Pancreas (tissue), 10 donors: Measurements from ENCODE around the gene ZNF18. TPM values are rescaled to one million over a fixed set of nuclear protein-coding genes. Genes with fewer than 3 reads are reported as not detected.

Source experiments
- ATAC-seq, 4 donors: fragments of 200-7000 bp; cut with Tn5 transposase; one replicate each; pipeline versions ENCODE4 v1.8.0 to v1.9.1; 2020; ENCODE audit warnings: mild to moderate bottlenecking in 4 of 4, moderate library complexity in 4 of 4
- DNase-seq, 6 donors: peaks; one replicate each; pipeline ENCODE4 v3.0.0-alpha.2; 2020
- FAIRE-seq: peaks from 2 replicates; lab custom pipeline; 2012; peaks lifted over from hg19 to GRCh38; lab: Jason Lieb, UNC
- H3K27ac ChIP-seq, 4 donors: fragments of 200-600 bp; sonication (generic); 1 replicate in 3 of 4; 2 replicates in 1 of 4; pipeline versions ENCODE4 v1.5.0 to v1.8.0; 2020
- H3K27me3 ChIP-seq, 4 donors: fragments of 200-600 bp; one replicate each; pipeline ENCODE4 v1.8.0; 2021
- H3K36me3 ChIP-seq, 3 donors: fragments of 200-600 bp; sonication (generic) in 1 of 3; one replicate each; pipeline versions ENCODE4 v1.5.0 to v1.8.0; 2020 to 2021
- H3K4me1 ChIP-seq, 3 donors: fragments of 200-600 bp; one replicate each; pipeline ENCODE4 v1.8.0; 2021
- H3K4me3 ChIP-seq, 4 donors: fragments of 200-600 bp; sonication (generic) in 2 of 4; one replicate each; pipeline versions ENCODE4 v1.5.0 to v1.8.0; 2020 to 2021
- H3K9me3 ChIP-seq, 4 donors: fragments of 200-600 bp; one replicate each; pipeline ENCODE4 v1.8.0; 2021
- CTCF ChIP-seq, 4 donors: fragments of 200-600 bp; sonication (generic) in 3 of 4; IDR thresholded peaks; one replicate each; pipeline versions ENCODE4 v1.5.0 to v1.8.0; 2021; ENCODE audit warnings: antibody characterized with exemption in 4 of 4
- WGBS, 2 donors: extraction: QIAGEN DNeasy Blood & Tissue Kit; methylation state at CpG; one replicate each; pipeline ENCODE4 v1.1.7; 2013; 5-methylcytosine and 5-hydroxymethylcytosine counted together
- intact Hi-C, 3 donors: fragments of 100-400 bp; cut with DNase I; formaldehyde crosslinking; loops; one replicate each; pipeline versions ENCODE4 v1.11.1 to v1.14.2; 2022
- polyA plus RNA-seq, 2 donors: library from polyadenylated mRNA; stranded (reverse); fragments of 200-250 nt; gene quantifications; one replicate each; pipeline ENCODE4 v1.2.3, GENCODE V29; 2013
- total RNA-seq, 6 donors: library from RNA; stranded (reverse); fragmentation: NEBNext Ultra II Directional in 4 of 6; extraction: Animal tissue kit (Norgen Biotek cat#: 25700) in 4 of 6; gene quantifications; one replicate each; pipeline versions ENCODE4 v1.2.1 to v1.2.4, GENCODE V29; 2021 to 2023
- donor health status: healthy with polysubstance abuse.
- donor health status: DM: no; HTN: no; CAD: no; lungs with moderate emphysema.
- donor health status: DM: no; HTN: no; CAD: no.
- donor health status: control.
- donor health status: control.
- donor health status: Bipolar disorder and iron deficiency.
- donor health status: DM: yes; HTN: yes; CAD: no.
- donor health status: DM: no; HTN: no; CAD: no.
- donor health status: DM: no; HTN: no; CAD: no.
- donor health status: DM: yes; HTN: yes; CAD: no.

The ZNF18 gene
- total and polyA plus RNA-seq, 8 donors = 2.1 to 7.0 (median 3.3) TPM

GRCh38 chr17:11996722-11997146 lies 541 bp downstream of the ZNF18 start:
- Histone ChIP-seq H3K27me3 (no peaks in the 10 kb centered on the region), H3K4me1 (peaks cover 0 to 10% (median 4%) of the 10 kb centered on the region in 3 donors), H3K36me3 (peaks cover 0 to 5% (median 0%) of the 10 kb centered on the region in 3 donors), H3K9me3 (no peaks in the 10 kb centered on the region), H3K27ac (peak overlapping the region; percentile 88 to 92 (median 90)), H3K4me3 (peak overlapping the region; percentile 50 to 93 (median 68))
- WGBS, 2 donors = 0 to 1% methylated on average over 13 to 14 of the region's 14 CpGs
- FAIRE-seq (no peak), DNase-seq (peak in 2 of 6 donors; percentile 25 to 42), ATAC-seq (peak; percentile 28 to 57 (median 52))
- no peak for TF ChIP-seq CTCF (IDR thresholded peaks at IDR 0.05)
- intact Hi-C loops = no loop called here

DNA sequence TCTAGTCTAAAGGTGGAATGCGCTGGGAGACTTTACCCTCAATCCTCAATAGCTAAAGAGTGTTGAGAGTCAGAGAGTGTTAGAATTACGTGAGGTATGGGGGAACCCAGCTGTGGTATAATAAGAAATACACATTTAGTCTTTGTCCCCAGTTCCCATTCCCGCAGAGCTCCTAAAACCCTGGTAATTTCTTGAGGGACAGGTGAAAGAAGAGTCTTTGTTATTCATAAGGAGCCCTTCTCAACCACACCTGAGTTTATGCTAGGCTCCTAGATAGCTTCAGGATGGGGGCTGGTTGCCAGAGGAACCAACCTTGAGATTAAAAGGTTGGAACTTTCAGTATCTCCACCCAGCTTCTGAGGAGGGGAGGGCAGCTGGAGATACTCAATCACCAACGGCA lies 5.8 kb downstream of the ZNF18 start:
- no peak for DNase-seq
- Histone ChIP-seq H3K4me1 (peaks cover 0 to 8% (median 4%) of the 10 kb centered on the region in 3 donors), H3K9me3 (no peaks in the 10 kb centered on the region), H3K36me3 (peaks cover 0 to 7% (median 0%) of the 10 kb centered on the region in 3 donors), H3K4me3 (no peak overlapping the region), H3K27ac (no peak overlapping the region), H3K27me3 (no peaks in the 10 kb centered on the region)
- FAIRE-seq = no peak
- TF ChIP-seq CTCF (IDR thresholded peaks at IDR 0.05) = no peak
- WGBS, 2 donors = 67 to 72% methylated on average over 4 of the region's 4 CpGs
- ATAC-seq = no peak
- intact Hi-C loops = no loop called here

- intact Hi-C loops = no loop called here
- Histone ChIP-seq H3K36me3 (peaks cover 0 to 7% (median 0%) of the 10 kb centered on the region in 3 donors), H3K4me3 (no peak overlapping the region), H3K27me3 (no peaks in the 10 kb centered on the region), H3K9me3 (no peaks in the 10 kb centered on the region), H3K27ac (no peak overlapping the region), H3K4me1 (no peaks in the 10 kb centered on the region)
- DNase-seq = no peak
- TF ChIP-seq CTCF (IDR thresholded peaks at IDR 0.05) = no peak
- WGBS, 2 donors = 88 to 95% methylated on average over 7 of the region's 7 CpGs
- ATAC-seq = no peak
- no peak for FAIRE-seq
These were observed 6.8 kb downstream of the ZNF18 start for GRCh38 chr17:11990363-11990983.

GRCh38 chr17:11986942-11987329 lies 10.3 kb downstream of the ZNF18 start:
- H3K36me3 ChIP-seq = peaks cover 0 to 9% (median 6%) of the 10 kb centered on the region in 3 donors
- WGBS, 2 donors = 30 to 39% methylated on average over 5 of the region's 5 CpGs
- peak; percentile 16 to 47 (median 38) for TF ChIP-seq CTCF (IDR thresholded peaks at IDR 0.05)
- FAIRE-seq = no peak
- ATAC-seq = peak in 3 of 4 donors; percentile 76 to 80 (median 78)
- H3K4me3 ChIP-seq = no peak overlapping the region
- H3K27ac ChIP-seq = no peak overlapping the region
- H3K4me1 ChIP-seq = no peaks in the 10 kb centered on the region
- no peaks in the 10 kb centered on the region for H3K27me3 ChIP-seq
- intact Hi-C loops = loop anchor here in 1 of 3 donors (10.0 kb wide), 1 partner anchor 1112 kb away; no protein-coding TSS in a partner anchor
- no peak for DNase-seq
- no peaks in the 10 kb centered on the region for H3K9me3 ChIP-seq
